ENCODE results near the gene TNFRSF1B. TPM values are rescaled to one million over a fixed set of nuclear protein-coding genes. Genes with fewer than 3 reads are reported as not detected.

TNFRSF1B gene
- total and polyA plus RNA-seq, 2 of the 8 experiments (the other 6 are each of a cell fraction or from before 2014, with no cell fraction given), result 1.7 to 2.9 TPM

DNA sequence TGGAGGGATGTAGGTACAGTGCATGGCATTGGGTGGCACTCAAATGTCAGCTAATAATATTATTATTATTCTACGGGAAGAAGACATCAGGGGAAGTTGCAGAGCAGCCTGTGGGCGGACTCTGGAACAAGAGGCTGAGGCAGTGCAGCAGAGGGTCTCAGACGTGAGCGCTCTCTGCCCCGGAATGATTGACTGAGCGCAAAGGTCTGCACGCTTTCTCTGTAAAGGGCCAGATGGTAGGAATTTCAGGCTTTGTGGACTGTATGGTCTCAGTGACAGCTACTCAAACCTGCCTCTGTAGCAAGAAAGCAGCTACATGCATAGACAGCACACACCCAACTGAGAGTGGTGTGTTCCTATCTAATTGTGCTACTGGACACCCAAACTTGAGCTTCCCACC is 33.4 kb downstream of the TNFRSF1B start:
- no peak overlapping the region for H2BK120ac ChIP-seq (replicated peaks; ENCODE audit: low read depth, low read length)
- FAIRE-seq (no peak), DNase-seq (ENCODE audit: low read depth in 1 of 2, low spot score in 2 of 2) (no peak)
- H4K20me1 ChIP-seq (replicated peaks in 1 of 2; ENCODE audit: control insufficient read depth in 1 of 2, insufficient read depth in 2 of 2, low read length in 2 of 2), result peaks cover 0 to 1% of the 10 kb centered on the region in 2 experiments
- CTCF ChIA-PET (ENCODE audit: partially characterized antibody), result interaction anchor here (0.7 to 17.0 kb wide), 11 partner anchors 8 to 94 kb away, joined by 3 to 503 read pairs (median 4); no protein-coding TSS in a partner anchor
- H3K36me3 ChIP-seq (ENCODE audit: control insufficient read depth in 2 of 4, insufficient read depth in 4 of 4, low read length in 3 of 4), result no peaks in the 10 kb centered on the region
- no peak overlapping the region for H3K27ac ChIP-seq (ENCODE audit: low read depth, low read length)
- no peak overlapping the region for H3K4me3 ChIP-seq (ENCODE audit: extremely low read depth in 1 of 4, insufficient read depth in 2 of 4, low read depth in 3 of 4, low read length in 4 of 4)
- H4K8ac ChIP-seq (ENCODE audit: extremely low read depth, insufficient read depth, low read length), result no peak overlapping the region
- H2BK15ac ChIP-seq (ENCODE audit: low read length), result no peak overlapping the region
- no peak overlapping the region for H2BK20ac ChIP-seq (ENCODE audit: low read length)
- H2AFZ ChIP-seq (ENCODE audit: low read length), result no peak overlapping the region
- no peak overlapping the region for H3K4me2 ChIP-seq (ENCODE audit: insufficient read depth in 1 of 2, low read depth in 2 of 2, low read length in 2 of 2)
- H2BK12ac ChIP-seq (ENCODE audit: low read depth, low read length), result no peak overlapping the region; the same call in 1 of the 2 replicates
- H3K14ac ChIP-seq (ENCODE audit: insufficient read length), result no peak overlapping the region
- no peak overlapping the region for H4K91ac ChIP-seq (replicated peaks; ENCODE audit: insufficient read length, low read length)
- no peaks in the 10 kb centered on the region for H3K79me2 ChIP-seq (ENCODE audit: control insufficient read depth in 1 of 2, insufficient read depth in 2 of 2, low read length in 2 of 2)
- H3K23ac ChIP-seq (ENCODE audit: insufficient read length), result no peak overlapping the region
- 0 out of 2 replicates have a peak, but pooled peaks cover 3% of the 10 kb centered on the region for H3K23me2 ChIP-seq (ENCODE audit: low read depth, low read length)
- H3K18ac ChIP-seq (ENCODE audit: extremely low read depth, low read length), result no peak overlapping the region
- no peaks in the 10 kb centered on the region for H3K9me3 ChIP-seq (ENCODE audit: insufficient read depth in 2 of 2, low read depth in 1 of 2, low read length in 1 of 2)
- no peak overlapping the region for H2BK5ac ChIP-seq (ENCODE audit: low read depth, low read length)
- H3K4me1 ChIP-seq (replicated peaks in 1 of 4; ENCODE audit: control insufficient read depth in 3 of 4, insufficient read depth in 4 of 4, low read length in 3 of 4), result peaks cover 3 to 11% (median 8%) of the 10 kb centered on the region in 4 experiments
- POLR2A ChIA-PET (ENCODE audit: partially characterized antibody), result interaction anchor here (0.6 to 0.9 kb wide), 2 partner anchors 77 to 196 kb away, joined by 3 to 4 read pairs; no protein-coding TSS in a partner anchor
- H2AK5ac ChIP-seq (ENCODE audit: low read depth, low read length), result no peak overlapping the region; the same call in 1 of the 2 replicates
- no peaks in the 10 kb centered on the region for H3K79me1 ChIP-seq (ENCODE audit: low read depth, low read length)
- H3K27me3 ChIP-seq (replicated peaks in 1 of 4; ENCODE audit: control insufficient read depth in 3 of 4, extremely low read depth in 1 of 4, insufficient read depth in 3 of 4, low read length in 3 of 4), result no peaks in the 10 kb centered on the region
- H3K9ac ChIP-seq (replicated peaks in 1 of 4; ENCODE audit: extremely low read depth in 1 of 4, low read depth in 3 of 4, low read length in 3 of 4), result no peak overlapping the region
- H3K4ac ChIP-seq (replicated peaks; ENCODE audit: insufficient read length, low read depth, low read length), result no peak overlapping the region
- no peak overlapping the region for H3K56ac ChIP-seq (replicated peaks; ENCODE audit: insufficient read length, low read depth, low read length)
- no peak overlapping the region for H4K5ac ChIP-seq (ENCODE audit: insufficient read length, low read depth, low read length)
- 91% methylated on average over 7 of the region's 7 CpGs; no CpG with 5 or more reads in 1 of the 2 experiments for WGBS, 2 experiments (ENCODE audit: extremely low coverage in 1 of 2, insufficient coverage in 1 of 2, insufficient read length in 1 of 2, insufficient replicate concordance in 2 of 2, low coverage in 1 of 2, low lambda C conversion rate in 2 of 2, missing lambda C conversion rate in 1 of 2)
- no peak for TF ChIP-seq KDM5A (IDR thresholded peaks at IDR 0.05; ENCODE audit: low read length)
- TF ChIP-seq SUZ12 (IDR thresholded peaks at IDR 0.05; ENCODE audit: low read length), result no peak
- TF ChIP-seq RNF2 (IDR thresholded peaks at IDR 0.05; ENCODE audit: borderline replicate concordance, low read depth, low read length, missing control alignments, poor library complexity, severe bottlenecking), result no peak
- no peak for TF ChIP-seq BACH1 (IDR thresholded peaks at IDR 0.05; ENCODE audit: low read length)
- TF ChIP-seq HDAC2 (IDR thresholded peaks at IDR 0.05; ENCODE audit: borderline replicate concordance in 1 of 2, low read depth in 2 of 2, low read length in 2 of 2), result no peak
- no peak for TF ChIP-seq BRCA1 (IDR thresholded peaks at IDR 0.05; ENCODE audit: low read depth, low read length)
- no peak for TF ChIP-seq MAX (IDR thresholded peaks at IDR 0.05)
- TF ChIP-seq TAF7 (optimal IDR thresholded peaks at IDR 0.05; ENCODE audit: borderline replicate concordance, low read depth, low read length), result no peak
- no peak for TF ChIP-seq TAF1 (IDR thresholded peaks at IDR 0.05; ENCODE audit: low read depth, low read length)
- no peak for TF ChIP-seq KDM4A (IDR thresholded peaks at IDR 0.05; ENCODE audit: low read depth, low read length, severe bottlenecking)
- no peak for TF ChIP-seq CEBPB (IDR thresholded peaks at IDR 0.05; ENCODE audit: low read depth, low read length)
- no peak for TF ChIP-seq CBX5 (IDR thresholded peaks at IDR 0.05; ENCODE audit: low read depth, low read length)

All from H1 (cell line).